GM23338 (cell line): ENCODE data around the gene AOAH.

Experiments used
- CREB1 ChIP-seq: fragments of 250-450 bp; sonication (Bioruptor Pico); IDR thresholded peaks from 2 replicates; pipeline ENCODE4 v1.5.0; 2020; ENCODE audit warnings: low read depth, mild to moderate bottlenecking, moderate library complexity
- EZH2 ChIP-seq: fragments of 200-600 bp; sonication (generic); IDR thresholded peaks from one replicate; pipeline ENCODE4 v1.8.0; 2017; ENCODE audit warnings: antibody characterized with exemption, mild to moderate bottlenecking, low read depth; ENCODE audit not compliant: unreplicated experiment
- EZH2phosphoT487 ChIP-seq: fragments of 200-600 bp; sonication (generic); IDR thresholded peaks from one replicate; pipeline ENCODE4 v1.8.1; 2018; ENCODE audit warnings: antibody characterized with exemption; ENCODE audit not compliant: unreplicated experiment
- JUNB ChIP-seq: IDR thresholded peaks from one replicate; pipeline ENCODE4 v1.6.1; 2016; ENCODE audit warnings: antibody characterized with exemption; ENCODE audit not compliant: unreplicated experiment
- POLR2AphosphoS5 ChIP-seq: IDR thresholded peaks from 2 replicates; pipeline ENCODE4 v1.6.1; 2016; ENCODE audit warnings: antibody characterized with exemption, low read depth
- STAT1 ChIP-seq: IDR thresholded peaks from one replicate; pipeline ENCODE4 v1.6.1; 2016; ENCODE audit warnings: antibody characterized with exemption; ENCODE audit not compliant: unreplicated experiment
- TF ChIP-seq, protein P1 (sequence below): IDR thresholded peaks from one replicate; pipeline ENCODE4 v1.6.1; 2018; ENCODE audit warnings: antibody characterized with exemption; ENCODE audit not compliant: unreplicated experiment
- TF ChIP-seq, protein P2 (sequence below), 2 experiments: fragments of 200-600 bp in 1 of 2; sonication (generic) in 1 of 2; conservative IDR thresholded peaks; 2 replicates each; pipeline versions ENCODE4 v1.5.1 to v1.6.1; 2016 to 2017; ENCODE audit warnings: antibody characterized with exemption in 2 of 2, low read depth in 2 of 2, mild to moderate bottlenecking in 2 of 2, moderate library complexity in 1 of 2

DNA sequence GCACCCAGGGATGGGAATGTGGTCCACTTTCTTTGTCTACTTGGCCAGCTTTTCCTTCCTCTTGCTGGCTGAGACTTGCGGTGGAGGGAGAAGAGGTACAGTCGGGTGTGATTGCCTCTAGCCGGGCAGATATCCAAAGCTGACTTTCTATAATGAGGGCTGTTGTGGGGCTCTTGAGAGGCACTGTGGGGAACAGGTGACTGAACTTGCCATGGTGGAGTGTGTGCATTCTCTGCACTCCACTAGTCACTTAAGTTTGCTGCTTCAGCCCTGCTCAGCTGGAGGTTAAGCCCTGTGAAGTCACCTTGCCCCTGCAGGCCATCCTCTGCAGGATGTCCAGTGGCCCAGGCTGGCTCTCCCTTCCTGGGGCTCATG lies 116.6 kb downstream of the AOAH start:
- TF ChIP-seq, protein P1, sequence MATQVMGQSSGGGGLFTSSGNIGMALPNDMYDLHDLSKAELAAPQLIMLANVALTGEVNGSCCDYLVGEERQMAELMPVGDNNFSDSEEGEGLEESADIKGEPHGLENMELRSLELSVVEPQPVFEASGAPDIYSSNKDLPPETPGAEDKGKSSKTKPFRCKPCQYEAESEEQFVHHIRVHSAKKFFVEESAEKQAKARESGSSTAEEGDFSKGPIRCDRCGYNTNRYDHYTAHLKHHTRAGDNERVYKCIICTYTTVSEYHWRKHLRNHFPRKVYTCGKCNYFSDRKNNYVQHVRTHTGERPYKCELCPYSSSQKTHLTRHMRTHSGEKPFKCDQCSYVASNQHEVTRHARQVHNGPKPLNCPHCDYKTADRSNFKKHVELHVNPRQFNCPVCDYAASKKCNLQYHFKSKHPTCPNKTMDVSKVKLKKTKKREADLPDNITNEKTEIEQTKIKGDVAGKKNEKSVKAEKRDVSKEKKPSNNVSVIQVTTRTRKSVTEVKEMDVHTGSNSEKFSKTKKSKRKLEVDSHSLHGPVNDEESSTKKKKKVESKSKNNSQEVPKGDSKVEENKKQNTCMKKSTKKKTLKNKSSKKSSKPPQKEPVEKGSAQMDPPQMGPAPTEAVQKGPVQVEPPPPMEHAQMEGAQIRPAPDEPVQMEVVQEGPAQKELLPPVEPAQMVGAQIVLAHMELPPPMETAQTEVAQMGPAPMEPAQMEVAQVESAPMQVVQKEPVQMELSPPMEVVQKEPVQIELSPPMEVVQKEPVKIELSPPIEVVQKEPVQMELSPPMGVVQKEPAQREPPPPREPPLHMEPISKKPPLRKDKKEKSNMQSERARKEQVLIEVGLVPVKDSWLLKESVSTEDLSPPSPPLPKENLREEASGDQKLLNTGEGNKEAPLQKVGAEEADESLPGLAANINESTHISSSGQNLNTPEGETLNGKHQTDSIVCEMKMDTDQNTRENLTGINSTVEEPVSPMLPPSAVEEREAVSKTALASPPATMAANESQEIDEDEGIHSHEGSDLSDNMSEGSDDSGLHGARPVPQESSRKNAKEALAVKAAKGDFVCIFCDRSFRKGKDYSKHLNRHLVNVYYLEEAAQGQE, result no peak
- TF ChIP-seq, protein P2, sequence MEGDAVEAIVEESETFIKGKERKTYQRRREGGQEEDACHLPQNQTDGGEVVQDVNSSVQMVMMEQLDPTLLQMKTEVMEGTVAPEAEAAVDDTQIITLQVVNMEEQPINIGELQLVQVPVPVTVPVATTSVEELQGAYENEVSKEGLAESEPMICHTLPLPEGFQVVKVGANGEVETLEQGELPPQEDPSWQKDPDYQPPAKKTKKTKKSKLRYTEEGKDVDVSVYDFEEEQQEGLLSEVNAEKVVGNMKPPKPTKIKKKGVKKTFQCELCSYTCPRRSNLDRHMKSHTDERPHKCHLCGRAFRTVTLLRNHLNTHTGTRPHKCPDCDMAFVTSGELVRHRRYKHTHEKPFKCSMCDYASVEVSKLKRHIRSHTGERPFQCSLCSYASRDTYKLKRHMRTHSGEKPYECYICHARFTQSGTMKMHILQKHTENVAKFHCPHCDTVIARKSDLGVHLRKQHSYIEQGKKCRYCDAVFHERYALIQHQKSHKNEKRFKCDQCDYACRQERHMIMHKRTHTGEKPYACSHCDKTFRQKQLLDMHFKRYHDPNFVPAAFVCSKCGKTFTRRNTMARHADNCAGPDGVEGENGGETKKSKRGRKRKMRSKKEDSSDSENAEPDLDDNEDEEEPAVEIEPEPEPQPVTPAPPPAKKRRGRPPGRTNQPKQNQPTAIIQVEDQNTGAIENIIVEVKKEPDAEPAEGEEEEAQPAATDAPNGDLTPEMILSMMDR (conservative IDR thresholded peaks at IDR 0.05; ENCODE audit: low read depth in 2 of 2), result no peak
- no peak for TF ChIP-seq STAT1
- TF ChIP-seq EZH2phosphoT487, result no peak
- TF ChIP-seq EZH2, result no peak
- TF ChIP-seq CREB1 (CRISPR knock-in tag), result no peak
- TF ChIP-seq JUNB, result no peak
- no peak for TF ChIP-seq POLR2AphosphoS5
